ENCODE measurements around the gene CSNK1A1.
A peak's percentile ranks its signal among the peaks of the same experiment; 100 is the strongest.

Gene CSNK1A1

DNA sequence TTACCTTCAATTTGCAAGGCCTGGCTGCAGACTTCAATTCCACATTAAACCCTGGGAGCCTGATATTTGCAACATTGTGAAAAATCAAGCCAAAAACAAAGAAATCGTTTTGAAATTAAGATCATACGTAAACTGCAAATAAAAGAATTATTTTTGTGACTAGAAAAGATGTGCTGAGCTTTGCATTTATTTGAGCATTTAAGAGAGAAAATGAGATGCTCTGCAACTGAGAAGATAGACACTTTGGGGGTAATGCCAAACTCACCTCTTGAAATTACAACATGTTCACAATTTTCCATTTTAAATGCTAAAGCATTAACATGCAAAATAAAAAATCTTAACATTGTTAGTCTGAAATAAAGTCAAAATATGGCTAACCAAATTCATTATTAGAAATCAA, 46.6 kb downstream of the CSNK1A1 start:
- H3K4me3 ChIP-seq (replicated peaks in 1 of 2; ENCODE audit: low read depth in 2 of 2, low read length in 2 of 2): no peak overlapping the region
- DNase-seq (ENCODE audit: low read depth in 2 of 2): no peak
- TF ChIP-seq, protein P1, sequence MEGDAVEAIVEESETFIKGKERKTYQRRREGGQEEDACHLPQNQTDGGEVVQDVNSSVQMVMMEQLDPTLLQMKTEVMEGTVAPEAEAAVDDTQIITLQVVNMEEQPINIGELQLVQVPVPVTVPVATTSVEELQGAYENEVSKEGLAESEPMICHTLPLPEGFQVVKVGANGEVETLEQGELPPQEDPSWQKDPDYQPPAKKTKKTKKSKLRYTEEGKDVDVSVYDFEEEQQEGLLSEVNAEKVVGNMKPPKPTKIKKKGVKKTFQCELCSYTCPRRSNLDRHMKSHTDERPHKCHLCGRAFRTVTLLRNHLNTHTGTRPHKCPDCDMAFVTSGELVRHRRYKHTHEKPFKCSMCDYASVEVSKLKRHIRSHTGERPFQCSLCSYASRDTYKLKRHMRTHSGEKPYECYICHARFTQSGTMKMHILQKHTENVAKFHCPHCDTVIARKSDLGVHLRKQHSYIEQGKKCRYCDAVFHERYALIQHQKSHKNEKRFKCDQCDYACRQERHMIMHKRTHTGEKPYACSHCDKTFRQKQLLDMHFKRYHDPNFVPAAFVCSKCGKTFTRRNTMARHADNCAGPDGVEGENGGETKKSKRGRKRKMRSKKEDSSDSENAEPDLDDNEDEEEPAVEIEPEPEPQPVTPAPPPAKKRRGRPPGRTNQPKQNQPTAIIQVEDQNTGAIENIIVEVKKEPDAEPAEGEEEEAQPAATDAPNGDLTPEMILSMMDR (IDR thresholded peaks at IDR 0.05; ENCODE audit: low read depth, low read length): no peak

DNA sequence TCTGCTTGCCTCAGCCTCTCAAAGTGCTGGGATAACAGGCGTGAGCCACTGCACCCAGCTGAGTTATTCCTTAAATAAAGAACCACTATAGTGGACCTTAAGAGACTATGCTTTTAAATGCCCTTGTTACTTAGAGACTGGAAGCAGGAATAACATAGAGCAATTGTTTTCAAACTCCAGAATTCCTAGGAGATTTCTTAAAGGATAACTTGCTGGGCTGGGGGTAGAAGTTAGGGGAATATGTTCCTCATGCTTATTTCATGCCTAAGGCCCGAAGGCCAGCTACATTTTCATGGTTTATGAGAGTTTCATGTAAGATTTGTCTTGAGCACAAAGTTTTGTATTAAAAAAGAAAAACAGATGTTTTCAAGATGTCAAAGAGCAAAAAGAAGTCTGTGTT, 48.2 kb downstream of the CSNK1A1 start:
- TF ChIP-seq, protein P1 (IDR thresholded peaks at IDR 0.05; ENCODE audit: low read depth, low read length): no peak
- DNase-seq (ENCODE audit: low read depth in 2 of 2): no peak
- no peak overlapping the region for H3K4me3 ChIP-seq (replicated peaks in 1 of 2; ENCODE audit: low read depth in 2 of 2, low read length in 2 of 2)

DNA sequence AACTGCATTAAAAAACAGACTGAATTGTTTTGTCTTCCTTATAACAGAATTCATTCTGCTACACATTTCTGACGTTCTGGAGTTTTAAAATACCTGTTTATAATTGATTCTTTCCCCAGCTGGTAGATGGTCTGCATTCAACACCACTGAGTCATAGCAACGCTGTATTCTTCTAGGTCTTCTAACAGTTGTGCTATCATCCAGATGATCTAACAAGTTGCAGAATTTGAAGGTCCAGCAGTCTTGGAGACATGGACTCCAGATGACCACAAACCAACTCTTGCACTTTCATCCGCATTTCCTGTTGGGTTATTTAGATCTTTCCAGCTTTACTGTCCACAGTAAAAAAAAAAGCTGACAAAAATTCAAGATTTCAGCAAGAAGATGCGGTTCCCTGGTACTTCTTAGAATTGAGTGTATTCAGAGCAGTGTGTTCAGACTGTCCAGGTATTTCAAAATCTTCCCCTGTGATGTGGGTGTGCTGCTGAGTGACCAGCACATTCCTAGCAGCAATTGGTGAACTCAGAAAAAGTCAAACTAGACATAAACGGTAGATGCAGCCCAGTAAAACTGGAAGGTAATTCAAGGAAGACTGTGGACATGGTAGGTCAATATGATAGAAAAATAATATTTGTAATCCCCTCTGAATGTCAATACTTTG, 50.2 kb downstream of the CSNK1A1 start:
- peak in 1 of 2 donors; percentile 80 for DNase-seq (ENCODE audit: low read depth in 2 of 2)
- TF ChIP-seq, protein P1 (IDR thresholded peaks at IDR 0.05; ENCODE audit: low read depth, low read length): no peak

DNA sequence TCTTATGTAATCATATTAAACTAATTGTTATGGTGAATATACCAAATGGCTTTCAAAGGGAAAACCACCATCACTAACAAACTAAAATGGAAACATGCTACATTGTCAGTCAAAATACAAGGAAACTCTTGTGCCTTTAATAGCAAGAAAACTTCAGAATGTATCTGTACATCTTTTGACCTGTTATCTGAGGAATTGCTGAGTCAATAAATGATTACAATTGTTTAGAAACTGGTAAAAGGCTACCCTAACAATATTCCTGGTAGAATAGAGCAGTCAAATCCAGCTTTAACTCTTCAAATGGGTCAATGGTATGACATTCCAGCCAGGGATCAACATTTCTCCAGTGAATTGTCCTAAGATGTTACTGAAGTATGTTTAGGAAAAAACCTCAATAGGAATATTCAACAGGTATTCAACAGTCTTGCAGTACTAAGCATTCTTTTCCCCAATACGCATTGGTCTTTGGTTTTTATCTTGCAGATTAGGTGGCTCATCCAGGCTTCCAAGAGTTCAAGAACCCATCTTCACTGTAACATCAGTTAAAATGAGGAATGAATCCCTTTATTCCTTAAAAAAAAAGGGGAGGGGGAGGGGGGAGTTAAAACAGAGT, 52.4 kb downstream of the CSNK1A1 start:
- no peak overlapping the region for H3K4me3 ChIP-seq (replicated peaks in 1 of 2; ENCODE audit: low read depth in 2 of 2, low read length in 2 of 2)
- TF ChIP-seq, protein P1 (IDR thresholded peaks at IDR 0.05; ENCODE audit: low read depth, low read length): no peak
- DNase-seq (ENCODE audit: low read depth in 2 of 2): no peak

More for the DNA sequence above, 50.2 kb downstream of the CSNK1A1 start:
- no peak overlapping the region for H3K4me3 ChIP-seq (replicated peaks in 1 of 2; ENCODE audit: low read depth in 2 of 2, low read length in 2 of 2)

DNA sequence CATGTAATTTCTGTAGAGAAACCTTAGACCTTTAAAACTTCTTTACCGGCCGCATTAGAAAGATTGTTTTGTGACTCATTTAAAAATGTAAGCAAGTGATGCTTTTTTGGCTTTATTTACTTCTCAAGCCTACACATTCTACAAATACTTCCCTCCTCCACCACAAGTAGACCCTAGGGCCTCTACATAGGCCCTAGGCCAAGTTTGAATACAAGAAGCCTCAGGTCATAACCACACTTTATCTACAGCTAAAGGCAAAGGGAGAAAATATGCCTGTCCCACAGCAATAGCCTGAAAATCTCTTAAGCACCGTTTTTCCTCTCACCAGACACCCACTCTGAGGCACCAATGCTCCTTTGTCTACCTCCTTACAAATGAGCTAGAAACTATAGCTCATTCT, 53.9 kb downstream of the CSNK1A1 start:
- peak; percentile 87 to 95 for DNase-seq (ENCODE audit: low read depth in 2 of 2)
- no peak overlapping the region for H3K4me3 ChIP-seq (replicated peaks in 1 of 2; ENCODE audit: low read depth in 2 of 2, low read length in 2 of 2)
- TF ChIP-seq, protein P1 (IDR thresholded peaks at IDR 0.05; ENCODE audit: low read depth, low read length): no peak

DNA sequence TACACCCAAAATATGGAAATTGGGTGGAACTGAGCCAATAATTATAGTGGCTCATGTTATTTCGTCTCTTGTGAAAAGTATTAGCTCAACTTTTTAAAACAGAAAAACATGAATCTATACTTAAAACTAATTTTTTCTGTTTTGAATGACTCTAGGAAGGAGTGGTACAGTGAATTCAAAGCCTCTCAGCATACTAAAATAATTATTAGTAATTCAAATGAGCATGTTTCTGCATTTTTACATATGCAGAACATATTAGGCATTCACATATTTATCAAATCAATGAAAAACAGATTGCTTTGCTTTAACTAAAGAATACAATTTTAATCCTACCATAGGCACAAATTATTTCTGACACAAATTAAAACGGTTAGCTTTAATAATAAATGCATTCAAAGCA, 54.3 kb downstream of the CSNK1A1 start:
- TF ChIP-seq, protein P1 (IDR thresholded peaks at IDR 0.05; ENCODE audit: low read depth, low read length): no peak
- DNase-seq (ENCODE audit: low read depth in 2 of 2): no peak
- no peak overlapping the region for H3K4me3 ChIP-seq (replicated peaks in 1 of 2; ENCODE audit: low read depth in 2 of 2, low read length in 2 of 2)
